Esophagus muscularis mucosa (tissue), 4 donors: ENCODE measurements around the gene DPYD. TPM values are rescaled to one million over a fixed set of nuclear protein-coding genes. Genes with fewer than 3 reads are reported as not detected.

Experiments
- DNase-seq: peaks from one replicate; pipeline ENCODE4 v3.0.0-alpha.2; 2017; ENCODE audit errors: extremely low spot score
- H3K27ac ChIP-seq, 4 donors: fragments of 200-600 bp; sonication (generic); replicated peaks in 1 of 4; 1 replicate in 3 of 4; 2 replicates in 1 of 4; pipeline ENCODE4 v1.5.1; 2016 to 2019; ENCODE audit warnings: mild to moderate bottlenecking in 1 of 4
- H3K27me3 ChIP-seq, 4 donors: fragments of 200-600 bp; sonication (generic); one replicate each; pipeline versions ENCODE4 v1.5.1 to v1.6.0; 2016 to 2019
- H3K36me3 ChIP-seq, 4 donors: fragments of 200-600 bp; sonication (generic); one replicate each; pipeline ENCODE4 v1.5.1; 2016 to 2019
- H3K4me1 ChIP-seq, 4 donors: fragments of 200-600 bp; sonication (generic); one replicate each; pipeline ENCODE4 v1.5.1; 2016 to 2019
- H3K4me3 ChIP-seq, 4 donors: fragments of 200-600 bp; sonication (generic); 1 replicate in 2 of 4; 2 replicates in 2 of 4; pipeline ENCODE4 v1.5.1; 2016 to 2019; ENCODE audit warnings: mild to moderate bottlenecking in 4 of 4, moderate library complexity in 1 of 4
- H3K9me3 ChIP-seq, 4 donors: fragments of 200-600 bp; sonication (generic); 1 replicate in 3 of 4; 2 replicates in 1 of 4; pipeline ENCODE4 v1.5.1; 2016 to 2019
- CTCF ChIP-seq, 3 experiments: fragments of 200-600 bp in 2 of 3; fragments of 450-650 bp in 1 of 3; sonication (generic) in 2 of 3; IDR thresholded peaks; one replicate each; pipeline ENCODE4 v1.5.1; 2017 to 2019; ENCODE audit warnings: antibody characterized with exemption in 3 of 3, mild to moderate bottlenecking in 2 of 3, moderate library complexity in 1 of 3
- EP300 ChIP-seq: sonication (generic); formaldehyde crosslinking; IDR thresholded peaks from one replicate; pipeline ENCODE4 v1.6.1; 2017; ENCODE audit warnings: antibody characterized with exemption
- POLR2A ChIP-seq: fragments of 450-650 bp; IDR thresholded peaks from one replicate; pipeline ENCODE4 v1.6.1; 2017; ENCODE audit warnings: antibody characterized with exemption, moderate library complexity, mild to moderate bottlenecking, low read depth
- POLR2AphosphoS5 ChIP-seq, 2 donors: sonication (generic); formaldehyde crosslinking; IDR thresholded peaks; one replicate each; pipeline ENCODE4 v1.6.1; 2017; ENCODE audit warnings: antibody characterized with exemption in 2 of 2
- WGBS: methylation state at CpG from one replicate; pipeline ENCODE4 v1.1.5; 2018; 5-methylcytosine and 5-hydroxymethylcytosine counted together
- intact Hi-C: fragments of 100-400 bp; cut with DNase I; formaldehyde crosslinking; loops from one replicate; pipeline ENCODE4 v1.15.1; 2023
- total RNA-seq, 4 donors: library from RNA; depleted of rRNA; stranded (reverse); fragments of >200 nt; gene quantifications; one replicate each; pipeline versions ENCODE4 v1.1.0 to v1.2.1, GENCODE V29; 2016

DPYD gene
- total RNA-seq, 4 donors from 2014 or later, result 31.1 to 36.6 (median 31.7) TPM

GRCh38 chr1:97050506-97050905, 870.3 kb downstream of the DPYD start:
- Histone ChIP-seq H3K27ac (no peak overlapping the region), H3K36me3 (no peaks in the 10 kb centered on the region), H3K4me1 (no peaks in the 10 kb centered on the region), H3K9me3 (peaks cover 0 to 3% (median 0%) of the 10 kb centered on the region in 4 donors), H3K27me3 (no peaks in the 10 kb centered on the region), H3K4me3 (no peak overlapping the region)
- WGBS, result 96% methylated on average over 1 of the region's 1 CpG
- intact Hi-C loops, result no loop called here
- TF ChIP-seq POLR2AphosphoS5 (IDR thresholded peaks at IDR 0.05) (no peak), CTCF (IDR thresholded peaks at IDR 0.05) (no peak), EP300 (no peak), POLR2A (no peak)
- no peak for DNase-seq

- no peak overlapping the region for H3K4me3 ChIP-seq
- intact Hi-C loops, result no loop called here
- TF ChIP-seq POLR2AphosphoS5 (IDR thresholded peaks at IDR 0.05) (no peak), POLR2A (no peak), EP300 (no peak), CTCF (IDR thresholded peaks at IDR 0.05) (no peak)
- 34% methylated on average over 2 of the region's 2 CpGs for WGBS
- DNase-seq, result no peak
- no peaks in the 10 kb centered on the region for H3K27me3 ChIP-seq
- H3K27ac ChIP-seq, result no peak overlapping the region
- no peaks in the 10 kb centered on the region for H3K36me3 ChIP-seq
- no peaks in the 10 kb centered on the region for H3K4me1 ChIP-seq
- peaks cover 0 to 6% (median 0%) of the 10 kb centered on the region in 4 donors for H3K9me3 ChIP-seq
Measured at GRCh38 chr1:97047421-97047793, 873.4 kb downstream of the DPYD start.

- WGBS, result 86% methylated on average over 5 of the region's 5 CpGs
- Histone ChIP-seq H3K9me3 (peaks cover 0 to 11% (median 1%) of the 10 kb centered on the region in 4 donors), H3K27me3 (no peaks in the 10 kb centered on the region), H3K4me3 (no peak overlapping the region), H3K27ac (no peak overlapping the region), H3K4me1 (no peaks in the 10 kb centered on the region), H3K36me3 (no peaks in the 10 kb centered on the region)
- intact Hi-C loops, result no loop called here
- no peak for DNase-seq
- TF ChIP-seq EP300 (no peak), POLR2AphosphoS5 (IDR thresholded peaks at IDR 0.05) (no peak), CTCF (IDR thresholded peaks at IDR 0.05) (no peak), POLR2A (no peak)
Measured at GRCh38 chr1:97046765-97047420, 873.9 kb downstream of the DPYD start.

- no peak for TF ChIP-seq POLR2AphosphoS5 (IDR thresholded peaks at IDR 0.05)
- no peak for TF ChIP-seq CTCF (IDR thresholded peaks at IDR 0.05)
- no peak for TF ChIP-seq EP300
- no peak for TF ChIP-seq POLR2A
- no peak overlapping the region for H3K4me3 ChIP-seq
- no peaks in the 10 kb centered on the region for H3K4me1 ChIP-seq
- WGBS, result 96% methylated on average over 5 of the region's 7 CpGs
- DNase-seq, result no peak
- no peaks in the 10 kb centered on the region for H3K36me3 ChIP-seq
- H3K27me3 ChIP-seq, result no peaks in the 10 kb centered on the region
- no peak overlapping the region for H3K27ac ChIP-seq
- intact Hi-C loops, result no loop called here
- peaks cover 0 to 18% (median 4%) of the 10 kb centered on the region in 4 donors for H3K9me3 ChIP-seq
Measured at GRCh38 chr1:97044159-97044760, 876.6 kb downstream of the DPYD start.

GRCh38 chr1:97042551-97042950, 878.3 kb downstream of the DPYD start:
- Histone ChIP-seq H3K36me3 (no peaks in the 10 kb centered on the region), H3K4me3 (no peak overlapping the region), H3K27me3 (no peaks in the 10 kb centered on the region), H3K4me1 (no peaks in the 10 kb centered on the region), H3K9me3 (peaks cover 0 to 21% (median 5%) of the 10 kb centered on the region in 4 donors), H3K27ac (no peak overlapping the region)
- intact Hi-C loops, result no loop called here
- TF ChIP-seq POLR2AphosphoS5 (IDR thresholded peaks at IDR 0.05) (no peak), CTCF (IDR thresholded peaks at IDR 0.05) (no peak), POLR2A (no peak), EP300 (no peak)
- WGBS, result 84% methylated on average over 1 of the region's 1 CpG
- no peak for DNase-seq
